Measurements from ENCODE around the gene PRR20C. TPM values are rescaled to one million over a fixed set of nuclear protein-coding genes. Genes with fewer than 3 reads are reported as not detected.
"Not testable (repeated sequence)": the region's sequence is repeated elsewhere in the genome, so short reads cannot be mapped to it uniquely, and the experiment has no call there.

PRR20C gene
- total RNA-seq: not detected

DNA sequence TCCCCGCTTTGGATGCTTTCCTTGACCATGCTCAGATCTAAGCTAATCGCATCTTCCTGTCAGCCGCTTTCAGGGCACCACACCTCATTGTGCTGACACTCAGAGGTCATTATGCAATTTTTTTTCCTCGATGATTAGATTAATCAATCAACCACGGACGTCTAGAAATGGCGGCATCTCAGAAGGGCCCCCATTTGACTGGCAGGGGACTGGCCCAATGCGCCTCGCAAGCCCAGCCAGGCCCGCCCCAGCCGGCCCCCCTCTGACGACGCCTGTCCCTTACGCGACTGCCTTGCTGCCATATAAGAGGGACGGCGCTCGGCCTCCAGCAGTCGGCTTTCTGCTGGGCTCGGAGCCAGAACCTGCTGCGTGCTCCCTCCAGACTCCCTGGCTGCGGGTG is at the start of gene PRR20C:
TSS of gene PRR20C (plus strand) at position 301 of the 400 bp plus-strand sequence. CDS start 387 bp downstream, outside the sequence.
- not testable (repeated sequence) for DNase-seq, H3K4me3 Mint-ChIP-seq, H3K27me3 Mint-ChIP-seq, H3K9me3 Mint-ChIP-seq, H3K27ac Mint-ChIP-seq, H3K36me3 Mint-ChIP-seq, H3K4me1 Mint-ChIP-seq

DNA sequence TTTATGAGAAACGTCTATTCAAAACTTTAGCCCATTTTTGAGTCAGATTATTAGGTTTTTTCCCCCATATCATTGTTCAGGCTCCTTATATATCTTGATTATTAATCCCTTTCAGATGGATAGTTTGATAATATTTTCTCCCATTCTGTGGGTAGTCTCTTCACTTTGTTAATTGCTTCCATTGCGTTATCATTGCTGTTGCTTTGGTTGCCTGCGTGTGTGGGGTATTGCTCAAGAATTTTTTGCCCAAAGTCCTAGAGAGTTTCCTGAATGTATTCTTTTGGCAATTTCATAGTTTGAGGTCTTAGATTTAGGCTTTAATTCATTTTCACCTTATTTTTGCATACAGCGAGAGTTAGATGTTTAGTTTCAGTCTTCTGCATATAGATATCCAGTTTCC is 38.9 kb upstream of the PRR20C start:
- no peak overlapping the region for H3K27ac Mint-ChIP-seq
- no peak overlapping the region for H3K4me3 Mint-ChIP-seq
- no peak for DNase-seq
- no peaks in the 10 kb centered on the region for H3K4me1 Mint-ChIP-seq
- peaks cover 19% of the 10 kb centered on the region for H3K9me3 Mint-ChIP-seq
- no peaks in the 10 kb centered on the region for H3K27me3 Mint-ChIP-seq
- H3K36me3 Mint-ChIP-seq: no peaks in the 10 kb centered on the region

DNA sequence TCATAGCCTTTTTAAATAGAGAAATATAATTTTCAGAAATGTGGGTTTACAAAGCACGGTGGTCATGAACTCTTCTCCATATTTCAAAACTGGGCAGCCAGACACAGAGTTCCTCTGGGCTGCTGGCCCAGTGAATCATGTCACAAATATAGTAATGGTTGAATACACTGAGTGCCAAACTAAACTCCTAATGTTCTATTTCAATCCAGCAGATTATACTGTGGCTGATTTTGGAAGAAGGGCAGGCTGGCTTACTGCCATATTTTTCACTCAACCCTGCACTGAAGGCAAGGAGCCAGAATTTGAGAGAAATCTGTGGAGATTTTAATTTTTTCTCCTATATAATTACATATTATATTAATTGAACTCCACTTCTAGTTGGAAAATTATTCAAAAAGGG is 30.2 kb upstream of the PRR20C start:
- no peaks in the 10 kb centered on the region for H3K36me3 Mint-ChIP-seq
- no peak overlapping the region for H3K27ac Mint-ChIP-seq
- DNase-seq: no peak
- H3K9me3 Mint-ChIP-seq: no peaks in the 10 kb centered on the region
- no peak overlapping the region for H3K4me3 Mint-ChIP-seq
- no peaks in the 10 kb centered on the region for H3K4me1 Mint-ChIP-seq
- H3K27me3 Mint-ChIP-seq: no peaks in the 10 kb centered on the region

DNA sequence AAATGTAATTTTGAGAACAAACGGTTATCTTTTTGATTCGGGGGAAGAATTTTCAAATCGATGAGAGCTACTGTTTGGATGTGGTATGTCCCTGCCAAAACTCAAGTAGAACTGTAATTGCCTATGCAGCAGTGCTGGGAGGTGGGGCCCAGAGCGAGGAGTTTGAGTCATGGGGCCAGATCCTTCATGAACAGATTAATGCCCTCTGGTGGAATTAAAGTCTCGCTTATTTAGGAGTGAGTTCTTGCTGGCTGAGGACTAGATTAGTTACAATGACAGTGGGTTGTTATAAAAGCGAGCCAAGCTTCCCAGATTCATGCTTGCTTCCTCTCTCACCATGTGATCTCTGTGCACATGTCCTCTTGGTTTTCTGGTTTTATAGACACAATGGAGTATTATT is 25.0 kb upstream of the PRR20C start:
- no peak overlapping the region for H3K4me3 Mint-ChIP-seq
- H3K27ac Mint-ChIP-seq: no peak overlapping the region
- H3K4me1 Mint-ChIP-seq: no peaks in the 10 kb centered on the region
- no peaks in the 10 kb centered on the region for H3K36me3 Mint-ChIP-seq
- peaks cover 3% of the 10 kb centered on the region for H3K9me3 Mint-ChIP-seq
- no peaks in the 10 kb centered on the region for H3K27me3 Mint-ChIP-seq
- DNase-seq: no peak

DNA sequence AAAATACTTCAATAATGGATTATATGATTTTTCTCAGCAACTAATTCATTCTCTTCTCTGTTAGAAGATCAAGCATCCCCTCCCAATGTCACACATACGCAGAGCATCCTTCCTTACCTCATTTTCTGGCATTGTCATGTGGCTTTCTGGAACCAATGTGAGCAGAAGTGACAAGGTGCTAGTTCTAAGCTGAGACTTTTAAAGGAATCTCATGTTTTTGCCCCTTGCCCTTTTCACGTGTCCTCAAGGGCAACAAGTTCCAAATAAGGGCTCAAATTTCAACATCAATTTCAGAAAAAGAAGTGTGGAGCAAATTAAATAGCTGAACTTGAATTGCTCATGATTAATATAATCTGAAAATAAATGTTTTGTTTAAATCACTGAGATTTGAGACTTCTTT is 17.8 kb upstream of the PRR20C start:
- H3K36me3 Mint-ChIP-seq: no peaks in the 10 kb centered on the region

DNA sequence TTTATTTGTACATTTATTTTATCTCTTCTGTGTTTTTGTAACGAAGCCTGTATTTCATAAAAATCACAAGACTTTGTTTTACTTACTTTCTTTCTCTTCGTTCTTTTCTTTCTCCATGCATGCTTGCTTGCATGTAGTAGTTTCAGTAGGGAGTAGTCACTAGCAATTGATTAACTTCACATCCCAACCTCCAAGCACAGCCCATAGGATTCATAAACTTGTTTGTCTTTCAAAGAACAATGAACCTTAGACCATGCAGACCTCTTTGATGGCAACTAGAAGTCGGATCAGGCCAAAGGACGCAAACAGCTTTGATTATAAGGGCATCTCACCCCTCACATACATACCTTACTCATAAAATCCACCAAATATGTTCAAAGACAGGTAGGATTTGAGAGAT is 16.3 kb upstream of the PRR20C start:
- Mint-ChIP-seq H3K27me3 (no peaks in the 10 kb centered on the region), H3K27ac (no peak overlapping the region), H3K4me3 (no peak overlapping the region), H3K9me3 (no peaks in the 10 kb centered on the region), H3K36me3 (no peaks in the 10 kb centered on the region), H3K4me1 (no peaks in the 10 kb centered on the region)
- no peak for DNase-seq

More for the DNA sequence above, 17.8 kb upstream of the PRR20C start:
- Mint-ChIP-seq H3K4me1 (no peaks in the 10 kb centered on the region), H3K27me3 (no peaks in the 10 kb centered on the region), H3K9me3 (peaks cover 1% of the 10 kb centered on the region), H3K4me3 (no peak overlapping the region), H3K27ac (no peak overlapping the region)
- DNase-seq: no peak

DNA sequence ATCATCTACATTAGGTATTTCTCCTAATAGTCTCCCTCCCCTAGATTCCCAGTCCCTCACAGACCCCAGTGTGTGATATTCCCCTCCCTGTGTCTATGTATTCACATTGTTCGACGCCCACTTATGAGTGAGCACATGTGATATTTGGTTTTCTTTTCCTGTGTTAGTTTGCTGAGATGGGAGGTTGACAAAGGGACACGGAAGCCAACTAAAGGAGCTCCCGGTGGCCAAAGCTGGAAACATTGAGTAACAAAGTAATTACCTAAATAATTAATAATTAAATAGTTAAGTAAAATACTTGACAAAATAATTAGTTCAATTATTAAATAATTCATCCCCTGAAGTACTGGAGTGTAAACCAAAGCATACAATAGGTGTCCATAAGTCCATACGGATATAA is 14.9 kb upstream of the PRR20C start:
- DNase-seq: no peak
- Mint-ChIP-seq H3K9me3 (no peaks in the 10 kb centered on the region), H3K36me3 (no peaks in the 10 kb centered on the region), H3K4me3 (no peak overlapping the region), H3K27me3 (no peaks in the 10 kb centered on the region), H3K4me1 (no peaks in the 10 kb centered on the region), H3K27ac (no peak overlapping the region)

DNA sequence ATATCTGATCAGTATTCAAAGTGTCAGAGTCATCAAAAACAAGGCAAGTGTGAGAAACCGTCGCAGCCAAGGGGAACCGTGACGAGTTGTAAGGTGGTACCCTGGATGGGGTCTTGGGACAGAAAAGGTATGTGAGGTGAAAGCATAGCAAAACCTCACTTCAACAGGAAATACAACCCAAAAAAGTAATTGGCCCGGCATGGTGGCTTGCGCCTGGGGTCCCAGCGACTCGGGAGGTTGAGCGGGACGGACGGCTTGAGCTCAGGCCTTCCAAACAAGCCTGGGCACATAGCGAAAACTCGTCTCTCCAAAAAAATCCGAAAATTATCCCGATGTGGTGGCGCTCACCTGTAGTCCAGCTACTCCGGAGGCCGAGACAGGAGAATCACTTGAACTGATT is 14.1 kb upstream of the PRR20C start:
- H3K36me3 Mint-ChIP-seq, H3K9me3 Mint-ChIP-seq, H3K27me3 Mint-ChIP-seq, H3K27ac Mint-ChIP-seq, H3K4me1 Mint-ChIP-seq, DNase-seq, H3K4me3 Mint-ChIP-seq: not testable (repeated sequence)

DNA sequence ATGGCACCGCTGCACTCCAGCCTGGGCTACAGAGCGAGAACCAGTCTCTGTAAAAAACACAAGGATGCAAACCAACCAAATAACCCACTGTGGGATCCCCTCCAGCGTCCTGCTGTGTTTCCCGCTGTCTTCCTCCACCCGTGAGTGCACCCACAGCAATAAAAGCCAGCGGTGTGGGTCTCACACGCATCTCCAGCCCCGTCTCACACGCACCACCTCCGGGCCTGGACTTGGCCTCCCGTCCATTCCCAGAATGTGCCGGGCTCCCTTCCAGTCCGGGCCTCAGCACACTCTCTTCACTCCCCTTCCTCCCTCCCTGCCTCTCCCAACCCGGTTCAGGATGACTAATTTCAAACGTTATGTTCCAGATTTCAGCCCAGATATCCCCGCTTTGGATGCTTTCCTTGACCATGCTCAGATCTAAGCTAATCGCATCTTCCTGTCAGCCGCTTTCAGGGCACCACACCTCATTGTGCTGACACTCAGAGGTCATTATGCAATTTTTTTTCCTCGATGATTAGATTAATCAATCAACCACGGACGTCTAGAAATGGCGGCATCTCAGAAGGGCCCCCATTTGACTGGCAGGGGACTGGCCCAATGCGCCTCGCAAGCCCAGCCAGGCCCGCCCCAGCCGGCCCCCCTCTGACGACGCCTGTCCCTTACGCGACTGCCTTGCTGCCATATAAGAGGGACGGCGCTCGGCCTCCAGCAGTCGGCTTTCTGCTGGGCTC is 13.5 kb upstream of the PRR20C start, which contains the start of gene PRR20A:
TSS of gene PRR20A (plus strand) at position 684 of the 734 bp plus-strand sequence. CDS start 387 bp downstream, outside the sequence.
- not testable (repeated sequence) for H3K27me3 Mint-ChIP-seq

DNA sequence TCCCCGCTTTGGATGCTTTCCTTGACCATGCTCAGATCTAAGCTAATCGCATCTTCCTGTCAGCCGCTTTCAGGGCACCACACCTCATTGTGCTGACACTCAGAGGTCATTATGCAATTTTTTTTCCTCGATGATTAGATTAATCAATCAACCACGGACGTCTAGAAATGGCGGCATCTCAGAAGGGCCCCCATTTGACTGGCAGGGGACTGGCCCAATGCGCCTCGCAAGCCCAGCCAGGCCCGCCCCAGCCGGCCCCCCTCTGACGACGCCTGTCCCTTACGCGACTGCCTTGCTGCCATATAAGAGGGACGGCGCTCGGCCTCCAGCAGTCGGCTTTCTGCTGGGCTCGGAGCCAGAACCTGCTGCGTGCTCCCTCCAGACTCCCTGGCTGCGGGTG is 6.7 kb upstream of the PRR20C start, which contains the start of gene PRR20B:
TSS of gene PRR20B (plus strand) at position 301 of the 400 bp plus-strand sequence. CDS start 387 bp downstream, outside the sequence.
- not testable (repeated sequence) for DNase-seq, H3K4me3 Mint-ChIP-seq, H3K27ac Mint-ChIP-seq, H3K27me3 Mint-ChIP-seq, H3K36me3 Mint-ChIP-seq, H3K4me1 Mint-ChIP-seq, H3K9me3 Mint-ChIP-seq

More for the DNA sequence above, 13.5 kb upstream of the PRR20C start, which contains the start of gene PRR20A:
- DNase-seq, H3K36me3 Mint-ChIP-seq, H3K27ac Mint-ChIP-seq, H3K9me3 Mint-ChIP-seq, H3K4me1 Mint-ChIP-seq, H3K4me3 Mint-ChIP-seq: not testable (repeated sequence)

DNA sequence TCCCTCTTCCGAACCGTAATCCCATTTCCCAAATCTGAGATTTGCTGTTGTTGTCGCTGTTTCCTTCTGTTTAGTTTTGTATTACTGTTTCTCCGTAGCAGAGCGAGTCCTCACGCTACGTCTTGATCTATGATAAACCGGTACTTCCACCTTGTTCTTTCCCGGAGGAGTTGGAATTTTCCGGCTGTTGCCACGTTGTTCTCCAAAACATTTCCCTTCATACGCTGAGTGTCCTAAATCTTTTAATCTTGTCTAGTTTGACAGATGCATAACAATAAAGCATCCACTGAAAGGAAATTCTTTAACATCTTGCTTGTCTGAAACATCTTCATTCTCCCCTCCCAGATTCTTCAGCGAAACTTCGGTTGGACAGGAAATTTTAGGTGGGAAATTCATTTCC is 5.8 kb upstream of the PRR20C start:
- not testable (repeated sequence) for H3K4me3 Mint-ChIP-seq, H3K36me3 Mint-ChIP-seq, H3K27ac Mint-ChIP-seq, DNase-seq, H3K4me1 Mint-ChIP-seq, H3K27me3 Mint-ChIP-seq, H3K9me3 Mint-ChIP-seq

DNA sequence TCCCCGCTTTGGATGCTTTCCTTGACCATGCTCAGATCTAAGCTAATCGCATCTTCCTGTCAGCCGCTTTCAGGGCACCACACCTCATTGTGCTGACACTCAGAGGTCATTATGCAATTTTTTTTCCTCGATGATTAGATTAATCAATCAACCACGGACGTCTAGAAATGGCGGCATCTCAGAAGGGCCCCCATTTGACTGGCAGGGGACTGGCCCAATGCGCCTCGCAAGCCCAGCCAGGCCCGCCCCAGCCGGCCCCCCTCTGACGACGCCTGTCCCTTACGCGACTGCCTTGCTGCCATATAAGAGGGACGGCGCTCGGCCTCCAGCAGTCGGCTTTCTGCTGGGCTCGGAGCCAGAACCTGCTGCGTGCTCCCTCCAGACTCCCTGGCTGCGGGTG is 6.5 kb downstream of the PRR20C start, which contains the start of gene PRR20D:
TSS of gene PRR20D (plus strand) at position 301 of the 400 bp plus-strand sequence. CDS start 387 bp downstream, outside the sequence.
- H3K9me3 Mint-ChIP-seq: not testable (repeated sequence)

DNA sequence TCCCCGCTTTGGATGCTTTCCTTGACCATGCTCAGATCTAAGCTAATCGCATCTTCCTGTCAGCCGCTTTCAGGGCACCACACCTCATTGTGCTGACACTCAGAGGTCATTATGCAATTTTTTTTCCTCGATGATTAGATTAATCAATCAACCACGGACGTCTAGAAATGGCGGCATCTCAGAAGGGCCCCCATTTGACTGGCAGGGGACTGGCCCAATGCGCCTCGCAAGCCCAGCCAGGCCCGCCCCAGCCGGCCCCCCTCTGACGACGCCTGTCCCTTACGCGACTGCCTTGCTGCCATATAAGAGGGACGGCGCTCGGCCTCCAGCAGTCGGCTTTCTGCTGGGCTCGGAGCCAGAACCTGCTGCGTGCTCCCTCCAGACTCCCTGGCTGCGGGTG is 13.0 kb downstream of the PRR20C start, which contains the start of gene PRR20E:
TSS of gene PRR20E (plus strand) at position 301 of the 400 bp plus-strand sequence. CDS start 387 bp downstream, outside the sequence.
- not testable (repeated sequence) for H3K27ac Mint-ChIP-seq, H3K9me3 Mint-ChIP-seq, H3K4me3 Mint-ChIP-seq, H3K36me3 Mint-ChIP-seq, DNase-seq, H3K4me1 Mint-ChIP-seq, H3K27me3 Mint-ChIP-seq

More for the DNA sequence above, 6.5 kb downstream of the PRR20C start, which contains the start of gene PRR20D:
- H3K4me1 Mint-ChIP-seq, H3K27ac Mint-ChIP-seq, DNase-seq, H3K4me3 Mint-ChIP-seq, H3K27me3 Mint-ChIP-seq, H3K36me3 Mint-ChIP-seq: not testable (repeated sequence)

DNA sequence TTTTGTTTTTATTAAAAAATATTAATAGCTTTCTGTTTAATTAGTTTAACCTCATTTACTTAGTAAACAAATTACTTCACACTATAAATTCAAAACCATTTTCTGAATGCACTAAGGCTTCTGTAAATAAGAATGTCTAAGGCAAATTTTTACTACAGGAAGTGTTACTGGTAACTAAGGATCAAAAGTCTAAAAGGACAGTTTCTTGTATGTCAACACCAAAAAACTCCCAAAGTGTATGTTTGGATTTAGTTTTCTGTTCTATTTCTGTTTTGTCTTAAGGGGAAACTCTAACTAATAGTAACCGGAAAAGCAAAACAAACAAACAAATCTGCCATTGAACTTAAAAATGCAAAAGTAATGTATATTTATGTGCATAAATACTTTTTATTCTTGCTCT is 37.8 kb downstream of the PRR20C start:
- no peaks in the 10 kb centered on the region for H3K36me3 Mint-ChIP-seq

More for the DNA sequence above, 37.8 kb downstream of the PRR20C start:
- no peak overlapping the region for H3K4me3 Mint-ChIP-seq
- no peak for DNase-seq
- no peak overlapping the region for H3K27ac Mint-ChIP-seq
- H3K4me1 Mint-ChIP-seq: no peaks in the 10 kb centered on the region
- H3K9me3 Mint-ChIP-seq: peaks cover 3% of the 10 kb centered on the region
- H3K27me3 Mint-ChIP-seq: no peaks in the 10 kb centered on the region
